Muscle layer of colon (tissue), 2 donors: ENCODE results near the gene HPDL.

ENCODE experiments used
- H3K27ac ChIP-seq: one replicate; pipeline ENCODE4 v1.7.0; 2013; ENCODE audit warnings: low read depth, mild to moderate bottlenecking, low read length, moderate library complexity
- H3K27me3 ChIP-seq, 2 donors: one replicate each; pipeline ENCODE4 v1.7.0; 2013; ENCODE audit warnings: low read length in 2 of 2, mild to moderate bottlenecking in 2 of 2; ENCODE audit not compliant: insufficient read depth in 2 of 2, control insufficient read depth in 1 of 2
- H3K36me3 ChIP-seq: one replicate; pipeline ENCODE4 v1.7.0; 2013; ENCODE audit warnings: mild to moderate bottlenecking, low read length; ENCODE audit not compliant: insufficient read depth
- H3K4me1 ChIP-seq: one replicate; pipeline ENCODE4 v1.7.0; 2013; ENCODE audit warnings: mild to moderate bottlenecking, low read length; ENCODE audit not compliant: insufficient read depth
- H3K4me3 ChIP-seq, 2 donors: one replicate each; pipeline ENCODE4 v1.7.0; 2013; ENCODE audit warnings: low read length in 2 of 2, low read depth in 1 of 2, mild to moderate bottlenecking in 1 of 2, moderate library complexity in 1 of 2
- H3K9ac ChIP-seq: one replicate; pipeline ENCODE4 v1.7.0; 2013; ENCODE audit warnings: low read length
- H3K9me3 ChIP-seq: one replicate; pipeline ENCODE4 v1.7.0; 2013; ENCODE audit warnings: mild to moderate bottlenecking, low read length
- donor health status: abdominal sarcoma.
- donor health status: Adenocarcinoma of cecum.

Gene HPDL

DNA sequence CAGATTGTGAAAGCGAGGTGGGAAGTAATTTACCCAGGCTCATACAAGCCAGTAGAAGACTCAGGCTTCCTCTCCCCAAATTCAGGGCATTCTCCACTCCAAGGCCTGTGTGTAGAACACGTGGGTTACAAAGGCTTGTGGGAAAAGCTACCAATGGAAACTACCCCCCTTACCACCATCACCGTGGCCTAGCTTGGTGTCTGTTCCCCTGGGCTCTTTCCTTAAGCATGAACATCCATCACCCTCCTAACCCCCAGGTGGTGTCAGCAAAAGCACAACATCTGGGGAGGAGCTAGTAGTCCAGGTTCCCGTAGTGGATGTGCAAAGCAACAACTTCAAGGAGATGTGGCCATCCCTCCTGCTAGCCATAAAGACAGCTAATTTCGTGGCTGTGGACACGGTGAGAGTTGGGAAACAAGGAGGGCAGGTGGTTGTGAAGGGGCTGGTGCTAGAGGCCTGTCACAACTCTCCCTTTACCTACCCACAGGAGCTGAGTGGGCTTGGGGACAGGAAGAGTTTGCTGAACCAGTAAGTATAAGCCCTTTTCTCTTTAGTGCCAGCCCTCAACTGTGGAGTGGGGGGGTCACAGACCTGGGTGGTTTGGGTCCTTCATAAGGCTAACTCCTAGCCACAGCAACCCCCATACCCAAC lies 14.2 kb downstream of the HPDL start:
- Histone ChIP-seq H3K9ac (peak overlapping the region; percentile 91), H3K4me1 (peaks cover 16% of the 10 kb centered on the region), H3K36me3 (peaks cover 40% of the 10 kb centered on the region), H3K27ac (peak overlapping the region; percentile 96), H3K27me3 (no peaks in the 10 kb centered on the region), H3K9me3 (no peaks in the 10 kb centered on the region), H3K4me3 (peak overlapping the region; percentile 72 to 93)

DNA sequence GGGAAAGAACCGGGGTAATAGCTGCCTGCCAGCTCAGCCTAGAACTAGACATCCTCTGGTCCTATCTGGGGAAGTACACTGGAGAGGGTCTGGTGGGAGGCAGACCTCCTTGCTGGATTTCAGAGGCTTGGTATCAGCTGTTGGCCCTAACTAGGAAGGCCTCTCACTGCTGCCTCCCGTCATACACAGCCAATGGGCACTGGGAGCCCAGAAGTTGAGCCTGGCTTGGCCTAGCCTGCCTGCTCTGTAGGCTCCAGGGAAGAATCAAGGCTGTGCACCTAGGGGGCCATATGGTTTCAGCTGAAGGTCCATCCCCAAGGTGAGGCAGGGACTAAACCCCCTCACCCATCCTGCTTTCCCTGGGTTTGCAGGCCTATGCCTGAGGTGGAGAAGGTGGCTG lies 17.8 kb downstream of the HPDL start:
- H3K36me3 ChIP-seq: peaks cover 40% of the 10 kb centered on the region
- H3K4me1 ChIP-seq: peaks cover 35% of the 10 kb centered on the region
- no peak overlapping the region for H3K27ac ChIP-seq
- no peaks in the 10 kb centered on the region for H3K27me3 ChIP-seq
- no peak overlapping the region for H3K9ac ChIP-seq
- H3K4me3 ChIP-seq: no peak overlapping the region
- no peaks in the 10 kb centered on the region for H3K9me3 ChIP-seq

DNA sequence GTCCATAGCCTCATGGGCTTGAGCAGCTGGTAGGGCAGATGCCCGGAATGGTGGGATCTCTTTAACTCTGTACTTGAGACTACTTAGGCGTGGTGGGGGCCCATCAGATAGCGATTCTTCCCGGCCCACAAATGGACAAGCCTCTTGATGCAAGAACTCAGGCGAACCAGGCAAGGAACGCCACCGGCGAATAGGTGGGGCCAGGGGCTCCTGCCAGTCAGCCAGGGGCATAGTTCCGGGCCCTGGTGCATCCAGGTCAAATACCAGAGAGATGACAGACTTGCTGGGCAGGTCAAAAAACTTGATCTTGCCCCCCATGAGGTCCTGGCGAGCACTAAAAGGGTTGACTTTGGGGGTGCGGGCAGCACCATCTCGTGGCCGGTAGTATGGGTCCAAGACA lies 18.3 kb downstream of the HPDL start:
- Histone ChIP-seq H3K36me3 (peaks cover 40% of the 10 kb centered on the region), H3K9me3 (no peaks in the 10 kb centered on the region), H3K4me3 (no peak overlapping the region), H3K4me1 (peaks cover 37% of the 10 kb centered on the region), H3K9ac (no peak overlapping the region), H3K27ac (no peak overlapping the region), H3K27me3 (no peaks in the 10 kb centered on the region)

DNA sequence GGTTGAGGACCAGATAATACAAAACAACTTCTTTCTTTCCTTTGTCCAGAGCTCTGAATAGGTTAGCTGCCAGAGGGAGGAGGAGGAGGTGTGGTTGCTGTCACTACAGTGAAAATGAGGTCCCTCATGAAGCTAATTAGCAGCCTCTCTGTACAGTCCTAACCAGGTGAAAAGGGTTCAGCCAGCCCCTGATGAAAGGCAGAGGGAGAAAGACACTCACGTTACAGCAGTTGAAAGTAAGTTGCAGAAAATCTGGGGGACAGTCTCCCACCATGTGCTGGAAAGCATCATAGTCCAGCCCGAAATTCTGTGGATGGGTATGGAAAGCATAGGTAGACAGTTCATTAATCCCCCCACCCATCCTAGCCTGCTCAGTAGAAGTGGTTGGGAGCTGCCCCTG lies 19.8 kb downstream of the HPDL start:
- Histone ChIP-seq H3K9ac (no peak overlapping the region), H3K4me3 (no peak overlapping the region), H3K36me3 (peaks cover 34% of the 10 kb centered on the region), H3K4me1 (peaks cover 28% of the 10 kb centered on the region), H3K27me3 (no peaks in the 10 kb centered on the region), H3K9me3 (no peaks in the 10 kb centered on the region), H3K27ac (no peak overlapping the region)

DNA sequence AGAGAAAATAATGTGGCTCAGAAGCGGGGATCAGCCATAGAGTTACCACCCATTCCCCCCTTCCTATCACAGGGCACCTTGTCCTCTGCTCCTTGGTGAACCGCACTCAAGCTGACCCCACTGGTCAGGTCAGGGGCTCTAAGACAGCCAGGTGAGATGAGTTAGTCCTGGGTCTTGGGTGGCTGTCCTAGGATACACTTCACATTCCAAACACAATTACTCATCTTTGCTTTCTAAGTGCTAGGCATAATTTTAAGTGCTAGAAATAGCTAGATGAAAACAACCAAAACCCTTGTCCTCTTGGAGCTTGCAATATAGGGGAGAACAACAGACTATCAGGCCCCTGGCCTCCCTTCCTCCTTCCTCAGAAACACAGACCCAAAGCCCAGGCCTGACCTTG lies 21.3 kb downstream of the HPDL start:
- H3K4me3 ChIP-seq: no peak overlapping the region
- no peak overlapping the region for H3K9ac ChIP-seq
- no peaks in the 10 kb centered on the region for H3K27me3 ChIP-seq
- H3K4me1 ChIP-seq: peaks cover 22% of the 10 kb centered on the region
- H3K36me3 ChIP-seq: peaks cover 19% of the 10 kb centered on the region
- peak overlapping the region; percentile 41 for H3K27ac ChIP-seq
- no peaks in the 10 kb centered on the region for H3K9me3 ChIP-seq

DNA sequence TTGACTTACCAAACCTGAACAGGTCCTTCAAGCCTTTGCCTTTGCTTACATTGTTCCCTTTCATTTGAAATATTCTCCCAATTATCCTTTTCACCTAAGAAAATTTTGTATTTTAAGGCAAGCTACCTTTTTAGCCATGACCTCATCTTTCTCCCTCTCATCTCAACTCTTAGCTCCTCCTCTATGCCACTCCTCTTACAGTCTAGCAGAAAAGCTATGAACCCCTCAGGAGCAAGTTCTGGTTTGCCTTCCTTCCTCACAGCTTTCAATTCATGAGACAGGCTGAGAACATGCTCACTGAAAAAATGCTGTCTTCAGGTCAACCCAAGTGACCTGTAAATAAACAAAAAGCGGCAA lies 21.9 kb downstream of the HPDL start:
- Histone ChIP-seq H3K9me3 (no peaks in the 10 kb centered on the region), H3K9ac (no peak overlapping the region), H3K4me3 (no peak overlapping the region), H3K27ac (peak overlapping the region; percentile 41), H3K36me3 (peaks cover 13% of the 10 kb centered on the region), H3K27me3 (no peaks in the 10 kb centered on the region), H3K4me1 (peaks cover 22% of the 10 kb centered on the region)

DNA sequence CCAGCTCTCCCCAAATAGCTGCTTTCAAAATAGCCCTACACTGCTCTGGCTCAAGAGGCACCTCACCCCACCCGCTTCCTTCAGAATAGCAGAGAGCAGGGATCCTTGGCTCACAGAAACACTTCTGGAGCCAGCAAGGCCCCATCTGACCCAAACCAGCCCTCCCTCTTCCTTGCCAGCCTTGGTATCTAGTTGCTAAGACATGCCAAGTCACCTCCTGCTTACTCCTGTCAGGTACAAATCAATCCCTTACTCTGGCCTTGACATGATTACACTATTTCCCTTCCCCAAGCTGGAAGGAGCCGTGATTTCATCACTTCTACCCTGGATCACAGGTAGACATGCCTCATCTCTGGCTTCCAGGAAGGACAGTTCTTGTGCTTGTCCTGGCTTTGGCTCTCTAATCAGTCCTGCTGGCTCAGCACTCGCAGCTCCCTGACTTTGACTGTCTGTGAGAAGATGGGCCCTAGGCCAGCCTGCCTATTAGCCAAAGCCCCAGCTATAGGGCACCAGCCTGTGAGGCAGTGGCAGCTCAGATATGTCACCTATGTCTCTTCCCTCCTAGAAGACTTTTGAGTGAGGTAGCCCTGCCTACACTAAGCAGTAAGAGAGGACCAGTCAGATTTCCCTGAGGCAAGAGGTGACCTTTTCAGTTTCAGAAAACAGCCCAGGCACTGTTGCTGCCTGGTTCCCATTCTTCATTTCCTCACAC lies 22.4 kb downstream of the HPDL start:
- H3K36me3 ChIP-seq: peaks cover 8% of the 10 kb centered on the region
- no peak overlapping the region for H3K4me3 ChIP-seq
- H3K27ac ChIP-seq: peak overlapping the region; percentile 41
- peaks cover 22% of the 10 kb centered on the region for H3K4me1 ChIP-seq
- H3K9ac ChIP-seq: no peak overlapping the region
- H3K27me3 ChIP-seq: no peaks in the 10 kb centered on the region
- no peaks in the 10 kb centered on the region for H3K9me3 ChIP-seq

DNA sequence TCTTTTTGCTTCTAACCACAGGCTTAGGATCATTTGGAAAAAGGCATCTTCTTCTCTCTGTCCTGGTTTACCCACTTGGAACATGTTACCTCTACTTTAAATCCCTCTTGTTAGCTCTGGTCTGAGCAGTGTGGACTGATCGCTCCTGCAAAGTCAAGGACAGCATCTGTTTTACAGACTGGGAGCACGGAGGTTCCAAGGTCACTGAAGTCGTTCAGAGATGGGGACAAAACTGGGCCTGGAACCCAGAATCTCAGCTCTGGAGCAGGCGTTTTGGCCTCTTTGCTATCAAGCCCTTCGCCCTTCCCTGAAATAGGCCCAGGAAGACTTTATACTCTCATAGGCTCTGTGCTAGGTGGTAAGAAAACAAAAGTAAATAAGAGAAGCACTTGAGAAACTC lies 24.8 kb downstream of the HPDL start:
- no peak overlapping the region for H3K27ac ChIP-seq
- H3K9ac ChIP-seq: no peak overlapping the region
- no peaks in the 10 kb centered on the region for H3K27me3 ChIP-seq
- no peaks in the 10 kb centered on the region for H3K36me3 ChIP-seq
- no peak overlapping the region for H3K4me3 ChIP-seq
- peaks cover 22% of the 10 kb centered on the region for H3K4me1 ChIP-seq
- no peaks in the 10 kb centered on the region for H3K9me3 ChIP-seq

DNA sequence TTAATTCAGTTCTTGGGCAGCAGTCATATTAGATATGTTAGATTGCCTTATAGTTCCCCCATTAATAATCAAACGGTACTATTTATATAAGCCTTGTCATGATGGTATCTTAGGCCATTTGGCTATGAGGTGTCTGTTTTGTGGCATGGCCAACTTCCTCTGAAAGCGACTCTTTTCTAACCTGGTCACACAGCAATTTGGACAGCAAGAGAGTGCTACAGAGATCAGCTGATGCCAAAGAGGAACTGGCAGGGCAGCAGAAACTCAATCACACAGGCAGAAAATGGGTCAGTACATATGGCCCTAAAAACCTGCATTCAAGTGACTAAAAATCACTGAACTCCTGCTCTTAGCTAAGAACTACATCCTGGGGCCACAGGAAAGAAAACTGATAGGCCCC lies 27.0 kb downstream of the HPDL start:
- Histone ChIP-seq H3K27me3 (no peaks in the 10 kb centered on the region), H3K27ac (no peak overlapping the region), H3K4me3 (no peak overlapping the region), H3K9me3 (no peaks in the 10 kb centered on the region), H3K9ac (no peak overlapping the region), H3K4me1 (peaks cover 10% of the 10 kb centered on the region), H3K36me3 (no peaks in the 10 kb centered on the region)

DNA sequence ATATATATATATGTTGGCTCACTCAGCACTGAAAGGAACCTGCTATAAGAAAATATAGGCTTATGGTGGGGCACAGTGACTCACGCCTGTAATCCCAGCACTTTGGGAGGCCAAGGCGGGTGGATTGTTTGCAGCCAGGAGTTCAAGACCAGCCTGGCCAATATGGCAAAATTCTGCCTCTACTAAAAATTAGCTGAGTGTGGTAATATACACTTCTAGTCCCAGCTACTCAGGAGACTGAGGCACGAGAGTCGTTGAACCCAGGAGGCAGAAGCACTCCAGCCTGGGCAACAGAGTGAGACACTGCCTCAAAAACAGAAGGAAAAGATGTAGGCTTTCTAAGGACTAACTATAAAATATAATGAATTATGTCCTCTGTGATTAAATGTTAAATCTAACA lies 28.1 kb downstream of the HPDL start:
- Histone ChIP-seq H3K4me3 (no peak overlapping the region), H3K4me1 (no peaks in the 10 kb centered on the region), H3K36me3 (no peaks in the 10 kb centered on the region), H3K9me3 (no peaks in the 10 kb centered on the region), H3K9ac (no peak overlapping the region), H3K27ac (no peak overlapping the region), H3K27me3 (no peaks in the 10 kb centered on the region)

DNA sequence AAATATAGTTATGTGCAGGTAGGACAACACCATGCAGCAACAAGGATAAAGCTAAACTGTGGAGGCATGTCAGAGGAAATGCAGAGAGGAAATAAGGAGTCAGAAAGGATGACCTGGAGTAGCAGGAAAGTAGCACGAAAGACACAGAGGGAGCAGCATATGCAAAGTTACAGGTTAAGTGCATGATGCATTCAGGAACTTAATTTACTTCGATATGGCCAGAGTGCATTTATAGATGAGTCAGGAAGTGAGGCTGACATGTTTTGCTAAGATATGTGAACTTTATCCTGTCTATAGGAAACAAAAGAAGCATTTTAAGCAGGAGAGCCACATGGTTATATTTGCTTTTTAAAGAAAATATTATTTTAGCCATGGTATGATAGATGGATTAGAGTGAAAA lies 29.0 kb downstream of the HPDL start:
- Histone ChIP-seq H3K9me3 (no peaks in the 10 kb centered on the region), H3K9ac (no peak overlapping the region), H3K36me3 (no peaks in the 10 kb centered on the region), H3K27ac (no peak overlapping the region), H3K4me3 (no peak overlapping the region), H3K4me1 (peaks cover 8% of the 10 kb centered on the region), H3K27me3 (no peaks in the 10 kb centered on the region)

DNA sequence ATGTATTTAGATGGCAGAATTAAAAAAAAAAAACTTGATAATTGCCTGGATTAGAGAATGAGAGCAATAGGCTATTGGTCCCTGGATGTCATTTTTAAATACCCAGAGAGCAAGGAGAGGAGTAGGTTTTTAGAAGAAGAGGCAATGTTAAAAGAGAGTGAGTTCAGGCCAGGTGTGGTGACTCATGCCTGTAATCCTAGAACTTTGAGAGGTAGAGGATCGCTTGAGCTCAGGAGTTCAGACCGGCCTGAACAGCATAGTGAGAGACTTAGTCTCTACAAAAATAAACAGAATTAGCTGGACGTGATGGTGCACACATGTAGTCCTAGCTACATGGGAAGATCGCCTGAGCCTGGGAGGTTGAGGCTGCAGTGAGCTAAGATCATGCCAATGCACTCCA lies 29.5 kb downstream of the HPDL start:
- Histone ChIP-seq H3K9me3 (no peaks in the 10 kb centered on the region), H3K36me3 (no peaks in the 10 kb centered on the region), H3K4me1 (peaks cover 12% of the 10 kb centered on the region), H3K27ac (no peak overlapping the region), H3K4me3 (no peak overlapping the region), H3K9ac (no peak overlapping the region), H3K27me3 (no peaks in the 10 kb centered on the region)
